Caco-2 (cell line): ENCODE measurements around the gene CEP192. TPM values are rescaled to one million over a fixed set of nuclear protein-coding genes. Genes with fewer than 3 reads are reported as not detected.

Experiments
- Bru-seq: library from RNA; stranded (reverse); fragments of 400-500 nt; gene quantifications from one replicate; lab custom pipeline; 2021; lab: Mats Ljungman, UMichigan
- BruChase-seq, 2 experiments: library from RNA; stranded (reverse); fragments of 400-500 nt; gene quantifications; one replicate each; lab custom pipeline; 2021; lab: Mats Ljungman, UMichigan
- BruUV-seq: library from RNA; stranded (reverse); fragments of 400-500 nt; replicated peaks from 2 replicates; lab custom pipeline; 2021; lab: Mats Ljungman, UMichigan
- CTCF ChIA-PET: fragments of 300-600 bp; sonication (Branson Sonifier 250); formaldehyde crosslinking; loops from one replicate; lab custom pipeline; 2022; ENCODE audit warnings: antibody characterized with exemption; lab: Charles Lee
- POLR2A ChIA-PET: fragments of 300-600 bp; sonication (Branson Sonifier 250); formaldehyde crosslinking; loops from one replicate; lab custom pipeline; 2022; ENCODE audit warnings: antibody characterized with exemption; lab: Charles Lee
- DNase-seq, 2 experiments: peaks; one replicate each; pipeline versions ENCODE4 v3.0.0 to v3.0.0-alpha.2; 2020 to 2022
- H3K27me3 ChIP-seq: replicated peaks from 2 replicates; pipeline ENCODE4 v1.6.0; 2011; ENCODE audit warnings: low read length; ENCODE audit not compliant: control insufficient read depth, insufficient read depth
- H3K36me3 ChIP-seq: 2 replicates; pipeline ENCODE4 v1.5.1; 2011; ENCODE audit warnings: low read length; ENCODE audit not compliant: control insufficient read depth, insufficient read depth
- H3K4me1 ChIP-seq: fragments of 250-450 bp; sonication (Bioruptor Pico); 2 replicates; pipeline ENCODE4 v1.5.1; 2020; ENCODE audit warnings: mild to moderate bottlenecking
- H3K4me3 ChIP-seq: 2 replicates; pipeline ENCODE4 v1.5.1; 2011; ENCODE audit warnings: low read depth, mild to moderate bottlenecking, control low read depth, low read length
- H3K9me3 ChIP-seq: fragments of 250-450 bp; sonication (Bioruptor Pico); 2 replicates; pipeline ENCODE4 v1.5.1; 2020; ENCODE audit warnings: mild to moderate bottlenecking, moderate library complexity
- H3K27ac Mint-ChIP-seq: one replicate; pipeline ENCODE4 v1.8.0; 2022; ENCODE audit warnings: mixed read lengths; ENCODE audit not compliant: unreplicated experiment
- H3K27me3 Mint-ChIP-seq: one replicate; pipeline ENCODE4 v1.8.0; 2022; ENCODE audit warnings: mixed read lengths; ENCODE audit not compliant: insufficient read depth, unreplicated experiment
- H3K36me3 Mint-ChIP-seq: one replicate; pipeline ENCODE4 v1.8.0; 2022; ENCODE audit warnings: mild to moderate bottlenecking, mixed read lengths; ENCODE audit not compliant: insufficient read depth, unreplicated experiment
- H3K4me1 Mint-ChIP-seq: one replicate; pipeline ENCODE4 v1.8.0; 2022; ENCODE audit warnings: low read depth, mixed read lengths; ENCODE audit not compliant: unreplicated experiment
- H3K4me3 Mint-ChIP-seq: one replicate; pipeline ENCODE4 v1.8.0; 2022; ENCODE audit warnings: mild to moderate bottlenecking, moderate library complexity, mixed read lengths; ENCODE audit not compliant: unreplicated experiment
- H3K9me3 Mint-ChIP-seq: one replicate; pipeline ENCODE4 v1.8.0; 2022; ENCODE audit warnings: mixed read lengths; ENCODE audit not compliant: unreplicated experiment
- CTCF ChIP-seq, 2 experiments: fragments of 200-600 bp in 1 of 2; IDR thresholded peaks; 1 replicate in 1 of 2; 2 replicates in 1 of 2; pipeline versions ENCODE4 v1.5.1 to v1.8.0; 2011 to 2022; ENCODE audit warnings: antibody characterized with exemption in 1 of 2, control low read depth in 1 of 2, inconsistent platforms in 1 of 2, low read depth in 1 of 2, low read length in 1 of 2, mild to moderate bottlenecking in 1 of 2, moderate library complexity in 1 of 2; ENCODE audit not compliant: insufficient read depth in 1 of 2, severe bottlenecking in 1 of 2, unreplicated experiment in 1 of 2
- intact Hi-C: fragments of 100-400 bp; cut with micrococcal nuclease; formaldehyde crosslinking; loops from one replicate; pipeline ENCODE4 v1.10.0; 2022; ENCODE audit not compliant: unreplicated experiment
- long read RNA-seq: library from polyadenylated mRNA; stranded (forward); transcript quantifications from one replicate; pipeline ENCODE4 v2.0.0, GENCODE V29; 2022
- total RNA-seq: library from RNA; stranded (reverse); gene quantifications from 2 replicates; pipeline ENCODE4 v1.2.3, GENCODE V29; 2022

Gene CEP192
- total RNA-seq, result 33.5 and 38.1 TPM in 2 replicates
- Bru-seq, nascent RNA, result percentile 87 among the genes with signal in this experiment
- percentile 89 among the genes with signal in this experiment for BruChase-seq, experiment 1, labeled RNA remaining after a 2-hour chase
- percentile 86 among the genes with signal in this experiment for BruChase-seq, experiment 2, labeled RNA remaining after a 6-hour chase
- long read RNA-seq, partial matches to known transcripts, result 5 of 12 reads
- long read RNA-seq, other reads (novel, unspliced or antisense), result 7 of 12 reads

DNA sequence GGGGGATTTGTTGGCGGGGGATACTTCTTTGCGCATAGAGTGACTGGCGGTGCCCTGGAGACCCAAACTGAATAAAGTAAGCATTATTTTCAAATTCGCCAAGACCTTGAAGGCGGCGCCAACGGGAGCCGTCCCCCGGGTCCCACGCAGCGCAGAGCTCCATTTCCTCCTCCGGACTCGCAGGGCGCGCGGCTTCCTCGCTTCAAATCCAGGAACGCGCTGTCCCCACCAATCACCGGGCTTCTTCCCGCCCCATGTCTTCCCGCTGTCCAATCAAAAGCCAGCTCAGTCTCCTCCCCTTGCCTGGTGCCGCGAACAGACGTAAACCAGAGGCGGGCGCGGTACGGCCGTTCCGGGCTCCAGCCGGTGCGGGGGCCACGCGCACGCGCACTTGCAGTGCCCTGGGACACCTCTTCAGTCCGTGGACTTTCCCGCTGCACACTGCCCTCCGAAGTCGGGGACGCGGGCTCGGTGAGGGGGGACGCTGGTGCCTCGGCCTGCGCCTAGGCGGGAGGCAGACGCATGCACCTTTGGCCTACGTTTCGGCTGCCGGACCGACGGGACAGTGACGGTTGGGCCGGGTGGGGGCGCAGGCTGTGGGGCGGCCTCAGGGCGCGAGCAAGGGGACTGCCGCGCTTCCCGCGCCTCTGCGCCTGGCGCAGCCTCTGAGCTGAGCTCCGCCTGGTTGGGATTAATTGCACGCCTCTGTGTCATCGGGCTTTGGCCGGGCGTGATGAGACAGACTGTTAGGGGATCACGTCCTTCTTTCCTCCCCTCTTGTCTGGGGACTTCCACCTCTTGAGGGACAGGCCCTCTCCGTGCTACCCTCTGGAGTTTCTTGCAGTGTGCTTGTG is at the start of gene CEP192:
Gene CEP192, plus strand, starts transcription at position 396 of the 854 bp plus-strand sequence. CDS start 8,063 bp downstream, outside the sequence.
- intact Hi-C loops, result no loop called here
- peaks cover 8% of the 10 kb centered on the region; the same call in 1 of the 2 replicates for H3K4me1 ChIP-seq
- no peaks in the 10 kb centered on the region for H3K36me3 ChIP-seq
- TF ChIP-seq CTCF (IDR thresholded peaks at IDR 0.05; ENCODE audit: insufficient read depth in 1 of 2, low read depth in 1 of 2, low read length in 1 of 2, severe bottlenecking in 1 of 2, unreplicated experiment in 1 of 2), result peak in 1 of 2 experiments; percentile 27
- H3K36me3 Mint-ChIP-seq, result peaks cover 40% of the 10 kb centered on the region
- peak; percentile 98 to 99 for DNase-seq
- peaks cover 20% of the 10 kb centered on the region for H3K4me1 Mint-ChIP-seq
- ChIA-PET POLR2A (interaction anchor here (0.6 to 1.4 kb wide), 20 partner anchors 9 to 614 kb away, joined by 3 to 32 read pairs (median 6); partner anchors contain the start of genes AFG3L2, CEP76, PSMG2 and PTPN2), CTCF (interaction anchor here (0.5 to 1.6 kb wide), 6 partner anchors 14 to 169 kb away, joined by 3 to 7 read pairs (median 6); no protein-coding TSS in a partner anchor)
- peak within 1 kb of the TSS; percentile 72 for H3K4me3 Mint-ChIP-seq
- no peaks in the 10 kb centered on the region for H3K27me3 ChIP-seq
- BruUV-seq, result no TSS peak
- peak within 1 kb of the TSS; percentile 70 for H3K27ac Mint-ChIP-seq
- H3K9me3 Mint-ChIP-seq, result no peaks in the 10 kb centered on the region
- H3K4me3 ChIP-seq, result peak within 1 kb of the TSS; percentile 78
- no peaks in the 10 kb centered on the region for H3K27me3 Mint-ChIP-seq
- no peaks in the 10 kb centered on the region for H3K9me3 ChIP-seq

DNA sequence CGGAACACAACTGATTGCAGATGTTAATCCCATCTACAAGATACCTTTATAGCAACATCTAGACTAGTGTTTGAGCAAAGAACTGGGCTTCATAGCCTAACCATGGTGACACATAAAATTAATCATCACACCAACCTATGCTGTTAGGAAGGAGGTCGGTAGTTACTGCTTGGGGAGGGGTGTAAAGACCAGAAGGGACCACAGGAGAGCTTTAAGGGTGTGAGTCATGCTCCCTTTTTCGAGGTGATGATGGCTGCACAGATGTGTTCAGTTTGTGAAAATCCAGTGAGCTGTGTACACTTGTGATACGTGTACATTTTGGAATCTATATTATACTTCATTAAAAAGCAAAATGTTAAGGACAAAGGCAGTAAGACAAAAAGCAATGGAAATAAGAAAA is 47.9 kb upstream of the CEP192 start:
- intact Hi-C loops, result no loop called here

More for the DNA sequence above, 47.9 kb upstream of the CEP192 start:
- Histone ChIP-seq H3K4me3 (no peak overlapping the region), H3K4me1 (peaks cover 14% of the 10 kb centered on the region), H3K27me3 (no peaks in the 10 kb centered on the region), H3K9me3 (no peaks in the 10 kb centered on the region), H3K36me3 (no peaks in the 10 kb centered on the region)
- no peak overlapping the region for H3K4me3 Mint-ChIP-seq
- no peaks in the 10 kb centered on the region for H3K9me3 Mint-ChIP-seq
- no peak for DNase-seq
- BruUV-seq, result no TSS peak
- POLR2A ChIA-PET, result no interaction called here
- no peak for TF ChIP-seq CTCF (IDR thresholded peaks at IDR 0.05; ENCODE audit: insufficient read depth in 1 of 2, low read depth in 1 of 2, low read length in 1 of 2, severe bottlenecking in 1 of 2, unreplicated experiment in 1 of 2)
- CTCF ChIA-PET, result no interaction called here
- H3K27me3 Mint-ChIP-seq, result no peaks in the 10 kb centered on the region
- H3K36me3 Mint-ChIP-seq, result peaks cover 19% of the 10 kb centered on the region
- H3K27ac Mint-ChIP-seq, result no peak overlapping the region
- H3K4me1 Mint-ChIP-seq, result peaks cover 11% of the 10 kb centered on the region
